ENCODE data around the gene CADM3. TPM values are rescaled to one million over a fixed set of nuclear protein-coding genes. Genes with fewer than 3 reads are reported as not detected.

Gene CADM3
- polyA plus RNA-seq, 3 donors = not detected

DNA sequence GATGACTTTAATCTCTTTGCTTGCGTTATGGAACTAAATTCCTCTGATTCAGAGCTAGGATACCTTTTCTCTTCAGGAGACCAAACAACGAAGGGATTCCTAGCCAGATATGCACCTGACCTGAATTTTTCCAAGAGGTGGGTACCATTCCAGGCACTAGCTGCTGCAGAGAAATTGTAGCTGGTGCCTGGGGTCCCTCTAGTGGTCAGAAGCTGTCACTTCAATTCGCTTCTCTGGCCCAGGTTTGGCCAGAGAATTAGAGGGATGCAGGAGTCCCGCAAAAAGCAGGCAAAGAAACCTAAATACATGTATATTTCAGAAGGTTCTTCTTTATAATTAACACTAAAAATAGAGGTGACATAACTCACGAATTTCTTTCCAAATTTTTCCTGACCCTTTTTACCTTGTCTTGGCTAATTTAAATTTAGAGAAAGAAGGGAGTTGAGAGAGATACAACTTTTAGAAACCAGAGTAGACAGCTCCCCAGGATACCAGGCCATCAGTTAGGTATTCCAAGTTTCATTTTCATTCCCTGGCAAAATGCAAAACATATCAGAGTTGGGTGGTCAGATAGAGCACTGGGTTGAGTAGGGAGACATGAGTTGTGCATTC is 42.8 kb downstream of the CADM3 start:
- Histone ChIP-seq H3K4me3 (replicated peaks in 1 of 3; ENCODE audit: low read depth in 2 of 3, low read length in 3 of 3) (no peak overlapping the region), H2AFZ (ENCODE audit: insufficient read depth, low read depth, low read length, poor library complexity, severe bottlenecking) (no peak overlapping the region), H3K4me2 (replicated peaks; ENCODE audit: extremely low read depth, low read length, poor library complexity, severe bottlenecking) (no peak overlapping the region), H3K9ac (ENCODE audit: insufficient read depth, low read length, poor library complexity, severe bottlenecking) (no peak overlapping the region), H3K9me3 (replicated peaks in 1 of 2; ENCODE audit: control insufficient read depth in 1 of 2, insufficient read depth in 1 of 2, low read length in 2 of 2) (no peaks in the 10 kb centered on the region), H3K79me2 (ENCODE audit: insufficient read depth, low read length) (no peaks in the 10 kb centered on the region), H3K4me1 (ENCODE audit: control insufficient read depth in 1 of 2, insufficient read depth in 2 of 2, low read length in 2 of 2) (no peaks in the 10 kb centered on the region), H3K36me3 (replicated peaks in 1 of 2; ENCODE audit: control insufficient read depth in 1 of 2, insufficient read depth in 2 of 2, low read length in 2 of 2) (no peaks in the 10 kb centered on the region), H3K27ac (ENCODE audit: low read depth in 1 of 2, low read length in 2 of 2) (no peak overlapping the region), H3K27me3 (ENCODE audit: control insufficient read depth in 2 of 2, insufficient read depth in 2 of 2, low read length in 2 of 2) (no peaks in the 10 kb centered on the region), H4K20me1 (ENCODE audit: insufficient read depth, low read length) (no peaks in the 10 kb centered on the region)
- peaks cover 0 to 4% (median 0%) of the 10 kb centered on the region in 7 donors for H3K9me3 Mint-ChIP-seq
- intact Hi-C loops (cut with micrococcal nuclease) = loop anchor here (5.0 kb wide), 2 partner anchors 52 to 82 kb away; no protein-coding TSS in a partner anchor
- no peaks in the 10 kb centered on the region for H3K36me3 Mint-ChIP-seq
- no peak overlapping the region for H3K4me3 Mint-ChIP-seq
- peak; percentile 98 for TF ChIP-seq CTCF (IDR thresholded peaks at IDR 0.05)
- peaks cover 2% of the 10 kb centered on the region for H3K4me1 Mint-ChIP-seq
- H3K27me3 Mint-ChIP-seq (ENCODE audit: low read depth in 3 of 3) = peaks cover 6 to 12% (median 11%) of the 10 kb centered on the region in 3 donors
- no peak overlapping the region for H3K27ac Mint-ChIP-seq
- DNase-seq = peak; percentile 31 to 49 (median 46)
- WGBS (ENCODE audit: insufficient coverage) = 37% methylated on average over 2 of the region's 5 CpGs

GRCh38 chr1:159218649-159219636 is 47.5 kb downstream of the CADM3 start:
- Mint-ChIP-seq H3K27ac (peak overlapping the region in 2 of 7 donors; percentile 26 to 47), H3K36me3 (no peaks in the 10 kb centered on the region), H3K27me3 (ENCODE audit: low read depth in 3 of 3) (peaks cover 0 to 7% (median 6%) of the 10 kb centered on the region in 3 donors), H3K4me3 (no peak overlapping the region), H3K4me1 (no peaks in the 10 kb centered on the region), H3K9me3 (no peaks in the 10 kb centered on the region)
- 97% methylated on average over 10 of the region's 14 CpGs for WGBS (ENCODE audit: insufficient coverage)
- Histone ChIP-seq H2AFZ (ENCODE audit: insufficient read depth, low read depth, low read length, poor library complexity, severe bottlenecking) (no peak overlapping the region), H3K27me3 (ENCODE audit: control insufficient read depth in 2 of 2, insufficient read depth in 2 of 2, low read length in 2 of 2) (no peaks in the 10 kb centered on the region), H3K4me3 (replicated peaks in 1 of 3; ENCODE audit: low read depth in 2 of 3, low read length in 3 of 3) (no peak overlapping the region), H3K9ac (ENCODE audit: insufficient read depth, low read length, poor library complexity, severe bottlenecking) (no peak overlapping the region), H3K4me2 (replicated peaks; ENCODE audit: extremely low read depth, low read length, poor library complexity, severe bottlenecking) (no peak overlapping the region), H3K4me1 (ENCODE audit: control insufficient read depth in 1 of 2, insufficient read depth in 2 of 2, low read length in 2 of 2) (no peaks in the 10 kb centered on the region), H4K20me1 (ENCODE audit: insufficient read depth, low read length) (no peaks in the 10 kb centered on the region), H3K9me3 (replicated peaks in 1 of 2; ENCODE audit: control insufficient read depth in 1 of 2, insufficient read depth in 1 of 2, low read length in 2 of 2) (no peaks in the 10 kb centered on the region), H3K36me3 (replicated peaks in 1 of 2; ENCODE audit: control insufficient read depth in 1 of 2, insufficient read depth in 2 of 2, low read length in 2 of 2) (no peaks in the 10 kb centered on the region), H3K27ac (ENCODE audit: low read depth in 1 of 2, low read length in 2 of 2) (no peak overlapping the region), H3K79me2 (ENCODE audit: insufficient read depth, low read length) (no peaks in the 10 kb centered on the region)
- intact Hi-C loops (cut with micrococcal nuclease) = no loop called here
- no peak for TF ChIP-seq CTCF (IDR thresholded peaks at IDR 0.05)
- no peak for DNase-seq
